HG03575 (cell line): ENCODE measurements around the gene COMP.

Experiments used
- ATAC-seq: cut with Tn5 transposase; IDR thresholded peaks from one replicate; pipeline ENCODE4 v1.9.1; 2021; ENCODE audit not compliant: unreplicated experiment, insufficient number of reproducible peaks, low FRiP score; ENCODE audit errors: extremely low read depth

Gene COMP

DNA sequence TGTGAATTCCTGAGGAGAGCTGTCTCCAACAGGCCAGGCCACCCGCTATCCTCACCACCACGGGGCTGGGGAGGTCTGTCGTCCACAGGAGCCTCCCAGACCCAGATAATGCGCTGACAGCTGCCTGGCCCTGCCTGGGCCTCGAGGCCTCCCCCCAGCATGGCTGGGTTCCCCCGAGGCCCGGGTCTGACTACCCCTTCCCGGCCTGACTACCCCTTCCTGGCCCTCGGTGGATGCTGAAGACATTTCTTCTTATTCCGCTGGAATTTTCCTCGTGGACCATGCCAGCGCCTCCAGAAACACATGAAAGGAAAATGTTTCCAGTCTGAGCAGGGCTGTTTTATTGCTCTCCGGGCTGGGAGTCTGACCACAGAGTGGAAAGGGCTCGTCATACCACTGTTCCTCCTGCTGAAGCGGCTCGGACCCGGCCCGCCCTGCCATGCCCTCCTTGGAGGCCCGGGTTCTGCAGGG is 16.8 kb upstream of the COMP start:
- ATAC-seq = no peak

DNA sequence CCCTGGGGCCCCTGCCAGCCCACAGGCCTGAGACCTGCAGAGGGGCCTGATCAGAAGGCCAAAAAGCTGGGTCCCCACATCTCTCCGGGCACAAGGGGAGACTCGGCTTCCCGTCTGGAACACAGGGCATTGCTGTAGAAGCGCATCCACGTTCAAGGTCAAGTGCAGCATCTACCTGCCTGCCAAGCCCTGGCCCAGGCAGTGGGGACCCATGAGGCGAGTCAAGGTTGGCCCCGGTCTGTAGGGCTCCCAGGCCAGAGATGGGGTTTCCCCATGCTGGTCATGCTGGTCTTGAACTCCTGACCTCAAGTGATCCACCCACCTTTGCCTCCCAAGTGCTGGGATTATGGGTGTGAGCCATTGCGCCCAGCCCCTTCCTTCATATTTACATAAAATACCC is 13.5 kb upstream of the COMP start:
- ATAC-seq = no peak

DNA sequence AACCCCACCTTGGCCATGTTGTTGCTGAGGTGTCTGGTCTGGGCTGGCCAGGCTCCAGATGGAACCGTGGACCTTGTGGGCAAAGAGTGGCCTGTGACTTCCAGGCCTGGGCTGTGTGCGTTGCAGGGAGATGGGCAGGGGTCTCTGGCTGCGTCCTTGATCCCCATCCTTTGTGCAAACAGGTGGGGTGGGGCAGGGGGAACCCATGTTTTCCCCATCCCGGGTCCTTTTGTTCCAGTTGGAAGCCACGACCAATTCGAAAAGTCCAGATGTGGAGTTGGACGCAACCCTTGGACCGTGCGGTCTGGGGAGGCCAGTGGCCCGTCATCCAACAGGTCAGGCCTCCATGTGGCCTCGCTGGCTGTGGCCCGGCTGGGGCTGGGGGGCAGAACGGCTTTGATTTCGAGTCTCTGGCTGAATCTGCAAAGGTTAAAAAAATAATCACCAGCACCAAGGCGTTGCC is 13.1 kb upstream of the COMP start:
- no peak for ATAC-seq

DNA sequence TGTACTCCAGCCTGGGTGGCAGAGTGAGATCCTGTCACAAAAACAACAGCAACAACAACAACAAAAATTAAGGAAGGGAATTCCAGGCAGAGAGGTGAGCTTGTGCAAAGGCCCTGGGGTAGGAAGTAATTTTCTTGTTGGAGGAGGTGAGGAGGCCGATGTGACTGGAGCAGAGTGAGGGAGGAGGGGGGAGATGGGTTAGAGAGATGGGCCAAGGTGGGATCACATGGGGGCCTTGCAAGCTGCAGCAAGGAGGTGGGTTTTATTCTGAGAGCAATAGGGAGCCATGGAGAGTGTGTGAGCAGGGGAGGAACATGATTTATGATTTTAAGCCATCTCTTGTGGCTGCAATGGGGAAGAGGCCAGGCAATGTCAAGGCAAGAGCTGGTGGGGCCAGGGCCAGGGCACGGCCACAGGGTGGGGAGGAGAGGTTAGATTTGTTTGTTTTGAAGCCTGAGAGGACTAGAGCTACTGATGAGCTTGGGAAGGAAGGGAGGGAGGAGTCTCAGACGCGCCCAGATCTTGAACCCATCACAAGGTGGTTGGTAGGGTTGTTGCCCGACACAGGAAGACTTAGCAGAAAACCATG is 12.5 kb upstream of the COMP start:
- ATAC-seq = no peak

DNA sequence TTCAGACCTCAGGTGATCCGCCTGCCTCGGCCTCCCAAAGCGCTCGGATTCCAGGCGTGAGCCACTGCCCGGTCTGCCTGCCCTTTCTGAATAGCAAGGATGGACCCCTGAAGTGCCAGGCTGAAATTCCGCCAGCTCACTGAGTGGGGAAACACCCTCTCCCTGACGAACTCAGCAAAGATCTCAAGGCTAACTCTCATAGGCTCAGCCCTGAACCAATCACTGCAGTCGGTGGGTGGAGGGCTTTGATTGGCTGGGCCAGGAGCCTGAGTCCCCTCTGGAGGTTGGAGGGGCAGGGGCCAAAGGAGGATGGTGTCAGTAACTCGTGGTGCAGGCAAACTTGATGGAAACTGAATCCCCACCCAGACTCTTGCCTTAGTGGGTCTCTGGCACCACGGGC is 11.2 kb upstream of the COMP start:
- ATAC-seq = no peak

DNA sequence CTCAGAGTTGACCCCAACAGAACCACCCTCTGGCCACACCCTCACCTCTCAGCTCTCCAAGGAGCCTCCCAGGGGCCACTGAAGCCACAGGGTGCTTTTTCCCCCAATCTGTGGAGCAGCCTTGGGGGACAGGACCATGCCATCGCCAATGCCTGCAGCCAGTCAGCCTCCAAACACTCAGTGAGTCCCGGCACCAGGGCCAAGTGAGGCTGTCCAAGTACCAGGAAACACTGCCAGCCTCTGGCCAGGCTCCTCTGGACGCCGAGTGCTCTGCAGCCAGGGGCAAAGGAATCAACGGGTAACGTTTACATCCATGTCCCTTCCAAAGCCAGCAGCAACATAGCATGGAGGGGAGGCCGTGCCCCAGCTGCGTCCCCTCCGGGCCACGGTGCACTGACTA is 9.5 kb upstream of the COMP start:
- ATAC-seq = no peak

DNA sequence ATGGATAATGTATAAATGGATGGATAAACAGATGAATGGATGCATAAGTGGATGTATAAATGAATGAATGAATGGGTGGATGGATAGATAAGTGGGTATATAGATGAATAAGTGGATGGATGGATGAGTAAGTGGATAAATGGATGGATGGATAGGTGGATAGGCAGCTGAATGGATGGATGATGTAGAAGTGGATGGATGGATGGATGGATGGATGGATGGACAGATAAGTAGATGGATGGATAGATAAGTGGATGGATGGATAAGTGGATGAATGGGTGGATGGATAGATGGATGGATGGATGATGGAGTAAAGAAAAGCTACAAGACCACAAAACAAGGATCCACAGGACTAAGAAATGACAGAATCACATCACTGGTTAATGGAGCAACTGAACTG is 9.0 kb upstream of the COMP start:
- no peak for ATAC-seq

DNA sequence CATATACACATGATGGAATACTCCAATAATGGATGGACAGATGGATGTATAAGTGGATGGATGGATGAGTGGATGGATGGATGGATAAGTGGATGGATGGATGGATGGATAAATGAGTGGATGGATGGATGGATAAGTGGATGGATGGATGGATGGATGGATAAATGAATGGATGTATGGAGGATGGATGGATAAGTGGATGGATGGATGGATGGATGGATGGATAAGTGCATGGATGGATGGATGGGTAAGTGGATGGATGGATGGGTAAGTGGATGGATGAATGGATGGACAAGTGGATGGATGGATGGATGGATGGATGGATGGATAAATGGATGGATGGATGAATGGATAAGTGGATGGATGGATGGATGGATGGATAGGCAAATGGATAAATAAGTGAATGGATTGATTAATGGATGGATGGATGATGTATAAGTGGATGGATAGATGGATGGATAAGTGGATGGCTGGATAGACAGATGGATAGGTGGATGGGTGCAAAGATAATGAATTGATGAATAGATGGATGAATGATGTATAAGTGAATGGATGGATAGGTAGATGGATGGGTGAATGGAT is 8.4 kb upstream of the COMP start:
- no peak for ATAC-seq

DNA sequence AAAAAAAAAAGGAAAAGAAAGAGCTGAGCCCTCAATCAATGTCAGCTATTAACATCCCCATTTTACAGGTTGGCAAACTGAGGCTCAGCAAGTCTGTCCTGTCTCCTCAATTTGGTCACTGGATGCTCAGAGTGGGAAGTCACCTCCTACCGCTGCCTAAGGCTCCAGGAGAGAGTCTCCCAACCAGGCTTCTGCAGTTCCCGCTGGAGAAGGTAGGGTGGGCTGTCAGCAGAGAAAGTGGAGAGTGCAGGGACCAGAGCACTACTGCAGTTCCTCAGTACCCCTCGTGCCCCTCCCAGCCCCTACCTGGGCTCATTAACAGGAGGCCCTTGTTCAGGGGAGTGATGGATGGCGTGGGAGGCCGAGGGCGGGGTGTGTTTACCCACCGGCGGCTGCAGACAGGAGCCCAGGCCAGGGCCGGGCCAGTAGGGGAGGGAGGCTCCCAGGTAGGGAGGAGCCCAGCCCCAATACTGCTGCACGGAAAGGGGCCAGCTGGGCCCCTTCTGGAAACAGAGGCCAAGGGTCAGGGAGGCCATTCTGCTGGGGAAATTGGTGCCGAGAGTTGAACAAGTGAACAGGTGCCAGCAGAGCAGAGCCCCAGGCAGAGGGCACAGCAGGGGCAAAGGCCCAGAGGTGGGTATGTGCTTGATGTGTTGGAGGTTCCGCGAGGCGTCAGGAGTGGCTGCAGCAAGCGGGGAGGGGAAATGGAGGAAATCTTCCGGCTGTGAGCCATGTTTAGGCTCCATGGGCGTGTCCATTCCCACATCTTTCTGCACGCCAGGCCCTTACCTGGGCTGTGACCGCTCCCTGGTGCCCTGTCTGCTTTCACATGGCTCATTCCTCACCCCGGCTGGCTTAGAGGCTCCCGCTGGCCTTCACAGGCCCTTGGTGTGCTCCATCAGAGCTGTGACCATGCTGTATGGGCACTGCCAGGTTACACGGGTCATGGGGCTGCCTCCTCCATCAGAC is 7.6 kb upstream of the COMP start:
- ATAC-seq = no peak

DNA sequence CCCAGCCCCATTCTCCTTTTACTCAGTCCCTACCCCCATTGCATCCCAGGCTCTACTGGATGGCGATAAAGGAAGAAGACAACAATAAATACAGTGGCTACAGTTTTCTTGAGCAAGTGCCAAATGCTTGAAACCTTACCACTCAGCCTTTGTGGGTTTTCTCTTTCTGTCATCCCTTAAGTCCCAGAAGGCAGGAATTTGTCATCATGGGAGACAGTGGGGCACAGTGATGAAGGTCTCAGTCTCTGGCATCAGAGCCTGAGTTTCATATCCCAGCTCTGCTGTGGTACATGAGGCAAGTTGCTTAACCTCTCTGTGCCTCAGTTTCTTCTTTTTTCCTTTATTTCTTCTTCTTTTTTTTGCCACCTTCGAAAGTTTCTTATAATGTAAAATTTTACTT is 5.1 kb upstream of the COMP start:
- ATAC-seq = no peak

DNA sequence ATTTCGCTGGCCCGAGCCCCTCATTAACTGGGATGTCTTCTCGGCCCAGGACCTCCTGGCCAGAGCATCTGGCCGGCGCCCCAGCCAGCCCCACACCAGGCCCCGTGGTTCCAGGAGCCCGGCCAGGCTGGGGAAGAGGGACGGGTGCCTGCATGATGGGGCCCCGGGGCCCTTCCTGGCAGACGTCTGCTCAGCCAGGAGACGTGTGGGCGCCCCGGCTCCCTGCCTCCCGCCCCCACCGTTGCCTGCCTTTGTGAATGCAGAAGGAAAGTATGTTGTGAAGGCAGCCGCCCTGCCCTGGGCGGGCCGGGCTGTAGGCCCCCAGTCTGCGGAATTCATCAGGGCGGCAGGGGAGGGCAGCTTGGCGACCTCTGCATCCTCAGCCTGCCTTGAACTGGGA is 4.4 kb upstream of the COMP start:
- no peak for ATAC-seq

DNA sequence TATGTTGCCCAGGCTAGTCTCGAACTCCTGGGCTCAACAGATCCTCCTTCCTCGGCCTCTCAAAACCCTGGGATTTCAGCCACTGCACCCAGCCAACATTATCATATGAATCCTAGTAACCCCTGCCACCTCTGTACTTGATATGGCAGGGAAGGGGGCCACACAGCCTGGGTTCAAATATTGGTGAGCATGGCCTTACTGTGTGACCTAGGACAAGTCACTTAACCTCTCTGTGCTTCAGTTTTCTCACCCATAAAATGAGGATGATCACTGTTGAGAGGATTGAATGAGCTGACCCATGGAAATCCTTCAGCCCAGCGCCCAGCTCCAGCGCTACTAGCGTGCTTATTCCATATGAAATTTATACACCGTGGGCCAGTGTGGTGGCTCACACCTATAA is 3.6 kb upstream of the COMP start:
- no peak for ATAC-seq

DNA sequence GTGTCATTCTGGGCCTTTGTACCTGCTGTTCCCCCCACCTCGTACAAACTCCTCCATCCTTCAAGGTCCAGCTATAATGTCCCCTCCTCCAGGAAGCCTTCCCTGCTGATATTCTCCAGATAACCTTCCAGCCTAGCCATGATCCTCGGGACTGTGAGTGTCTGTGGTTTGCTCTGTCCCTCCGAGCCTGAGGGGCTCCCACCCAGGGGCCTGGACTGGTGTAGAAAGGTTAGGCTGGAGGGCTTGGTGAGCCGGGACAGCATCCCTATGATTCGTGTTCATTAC is 2.9 kb upstream of the COMP start:
- ATAC-seq = no peak

DNA sequence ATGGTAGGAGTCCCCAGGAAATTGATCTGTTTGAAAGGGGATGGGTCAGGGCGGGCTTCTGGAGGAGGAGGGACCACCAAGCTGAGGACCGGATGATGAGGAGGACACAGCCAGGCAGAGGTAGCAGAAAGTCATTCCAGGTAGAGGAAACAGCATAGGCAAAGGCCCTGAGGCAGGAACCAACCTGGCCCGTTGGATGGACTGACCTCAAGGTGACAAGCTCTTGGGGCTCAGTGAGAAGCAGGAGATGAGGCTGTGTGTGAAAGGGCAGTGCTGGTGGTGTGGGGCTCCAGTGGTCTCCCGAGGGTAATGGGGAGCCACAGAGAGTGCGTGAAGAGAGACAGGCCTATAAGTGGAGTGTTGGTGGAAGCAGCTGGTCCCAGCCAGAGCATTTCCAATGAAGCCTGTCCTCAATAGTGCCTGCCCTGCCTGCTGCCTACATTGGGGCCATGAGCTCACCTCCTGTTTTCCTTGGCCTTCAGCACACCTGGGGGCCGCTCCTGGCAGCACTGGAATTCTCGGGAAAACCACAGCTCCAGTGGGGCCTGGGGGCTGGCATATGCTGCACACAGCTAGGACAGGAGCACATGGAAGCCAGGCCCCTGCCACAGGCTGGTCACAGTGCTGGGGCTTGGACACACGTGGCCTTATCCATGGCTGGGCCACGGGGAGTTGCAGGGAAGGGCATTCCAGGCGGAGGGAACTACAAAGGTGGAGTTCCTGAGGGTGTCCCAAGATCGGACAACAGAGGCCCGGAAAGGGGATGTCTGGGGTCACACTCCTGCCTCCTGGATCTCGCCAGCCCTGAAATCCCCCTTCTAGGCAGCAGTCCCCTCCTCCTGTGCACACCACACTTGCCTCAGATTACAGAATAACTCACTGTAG is 2.3 kb upstream of the COMP start:
- no peak for ATAC-seq

DNA sequence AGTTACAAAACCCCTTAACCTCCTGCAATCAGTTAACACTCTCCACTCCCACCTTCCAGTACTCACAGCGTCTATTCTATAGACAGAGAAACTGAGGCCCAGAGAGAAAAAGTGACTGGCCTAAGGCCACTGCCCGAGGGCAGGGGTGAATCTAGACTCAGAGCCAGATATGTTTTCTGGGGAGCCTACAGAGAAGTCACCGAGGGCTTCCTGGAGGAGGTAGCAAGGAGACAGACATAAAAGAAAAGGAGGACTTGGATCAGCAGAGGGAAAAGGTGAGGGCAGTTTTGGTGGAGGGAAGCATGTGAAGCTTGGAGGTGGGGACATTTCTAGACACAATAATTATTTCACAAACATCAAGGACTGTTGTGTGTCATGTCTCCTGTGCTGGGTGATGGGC is 1.6 kb upstream of the COMP start:
- no peak for ATAC-seq

DNA sequence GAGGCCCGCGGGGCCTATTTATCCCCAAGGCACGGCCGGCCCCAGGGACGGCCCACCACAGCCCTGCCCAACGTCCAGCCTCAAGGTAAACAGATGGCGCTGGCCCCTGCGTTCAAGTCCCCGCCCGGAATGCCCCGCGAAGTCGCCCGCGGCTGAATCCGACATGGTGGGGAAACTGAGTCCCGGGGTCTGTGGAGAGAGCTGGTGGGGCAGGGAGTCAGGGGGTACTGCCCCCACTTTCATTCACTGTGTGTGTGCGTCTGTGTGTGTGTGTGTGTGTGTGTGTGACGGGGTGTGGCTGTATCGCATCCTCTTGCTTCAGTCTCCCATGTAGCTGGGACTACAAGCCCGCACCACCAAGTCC is 192 bp upstream of the COMP start:
- no peak for ATAC-seq

DNA sequence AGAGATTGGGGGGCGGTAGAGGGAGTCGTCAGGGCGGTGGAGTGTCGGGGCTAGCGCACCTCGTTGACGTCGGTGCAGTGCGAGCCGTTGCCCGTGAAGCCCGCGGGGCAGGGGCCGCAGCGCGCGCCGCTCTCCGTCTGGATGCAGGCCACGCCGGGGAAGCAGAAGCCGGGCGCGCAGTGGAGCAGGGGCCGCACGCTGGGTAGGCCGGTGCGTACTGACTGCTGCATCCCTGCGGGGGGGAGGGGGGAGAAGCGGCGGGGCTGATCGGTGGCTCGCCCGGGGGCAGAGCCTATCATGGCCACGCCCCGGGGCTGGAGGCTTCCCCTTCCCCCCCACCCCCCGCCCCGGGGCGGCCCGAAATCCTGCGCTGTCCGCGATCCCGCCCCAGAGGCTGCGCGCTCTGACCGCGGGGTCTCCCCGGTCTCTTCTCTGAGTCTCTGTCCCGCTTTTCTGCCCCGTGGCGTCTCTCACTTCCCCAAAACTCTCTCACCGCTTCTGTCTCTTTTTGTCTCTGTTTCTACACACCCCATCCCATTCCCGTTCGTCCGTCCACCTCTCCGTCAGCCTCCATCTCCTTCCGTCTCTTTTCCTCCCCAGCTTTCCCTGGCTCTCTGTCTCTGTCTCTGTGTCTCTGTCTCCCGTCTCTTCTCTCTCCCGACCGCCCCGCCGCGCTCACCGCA is 1.1 kb downstream of the COMP start:
- ATAC-seq = no peak

DNA sequence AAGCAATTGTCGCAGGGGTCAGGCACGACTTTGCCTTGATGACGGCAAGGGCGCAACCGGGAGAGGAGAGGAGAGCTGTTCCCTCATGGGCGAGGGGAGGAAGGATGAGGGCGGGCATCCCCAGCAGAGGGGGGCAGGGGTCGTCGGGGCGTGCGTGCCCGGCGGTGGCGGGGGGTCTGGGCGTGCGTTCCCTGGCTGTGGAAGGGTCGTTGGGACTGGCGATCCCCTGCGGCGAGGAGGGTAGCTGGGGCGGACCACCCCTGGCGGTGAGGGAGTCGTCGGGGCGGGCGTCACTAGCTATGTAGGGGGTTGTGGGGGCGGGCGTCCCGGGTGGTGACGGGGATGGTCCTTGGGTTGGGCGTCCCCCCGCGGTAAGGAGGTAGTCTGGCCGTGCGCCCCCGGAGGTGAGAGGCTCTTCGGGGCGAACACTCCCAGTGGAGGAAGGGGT is 1.7 kb downstream of the COMP start:
- ATAC-seq = no peak
